Panc1 (cell line): ENCODE results near the gene SLC2A11. TPM values are rescaled to one million over a fixed set of nuclear protein-coding genes. Genes with fewer than 3 reads are reported as not detected.

ENCODE experiments used
- ATAC-seq: fragments of 200-7000 bp; cut with Tn5 transposase; 2 replicates; pipeline ENCODE4 v1.9.1; 2020; ENCODE audit warnings: mild to moderate bottlenecking, moderate library complexity
- BruUV-seq: library from RNA; stranded (reverse); fragments of 400-500 nt; replicated peaks from 2 replicates; lab custom pipeline; 2021; lab: Mats Ljungman, UMichigan
- CTCF ChIA-PET: fragments of 300-600 bp; sonication (Branson Sonifier 250); formaldehyde crosslinking; loops from one replicate; lab custom pipeline; 2022; ENCODE audit warnings: antibody characterized with exemption; lab: Charles Lee
- POLR2A ChIA-PET: fragments of 300-600 bp; sonication (Branson Sonifier 250); formaldehyde crosslinking; loops from one replicate; lab custom pipeline; 2022; ENCODE audit warnings: antibody characterized with exemption; lab: Charles Lee
- DNase-seq: peaks from one replicate; pipeline ENCODE4 v3.0.0-alpha.2; 2010; ENCODE audit warnings: low read depth, low spot score
- H3K27ac ChIP-seq: 2 replicates; pipeline ENCODE4 v1.5.1; 2011; ENCODE audit warnings: mild to moderate bottlenecking, low read length, inconsistent platforms
- H3K27me3 ChIP-seq: fragments of 200-500 bp; sonication (Bioruptor generic); 2 replicates; pipeline ENCODE4 v1.6.0; 2014; ENCODE audit warnings: low read length, inconsistent platforms; ENCODE audit not compliant: control insufficient read depth, insufficient read depth
- H3K36me3 ChIP-seq: fragments of 200-500 bp; sonication (Bioruptor generic); 2 replicates; pipeline ENCODE4 v1.5.1; 2014; ENCODE audit warnings: inconsistent platforms, mild to moderate bottlenecking, low read length, moderate library complexity; ENCODE audit not compliant: control insufficient read depth, insufficient read depth
- H3K4me1 ChIP-seq: 2 replicates; pipeline ENCODE4 v1.5.1; 2011; ENCODE audit warnings: inconsistent platforms, mild to moderate bottlenecking, low read length, moderate library complexity; ENCODE audit not compliant: control insufficient read depth, insufficient read depth
- H3K4me3 ChIP-seq, 2 experiments: 2 replicates each; pipeline ENCODE4 v1.5.1; 2011 to 2012; ENCODE audit warnings: low read depth in 2 of 2, low read length in 2 of 2, mild to moderate bottlenecking in 2 of 2, inconsistent platforms in 1 of 2, moderate library complexity in 1 of 2
- H3K9me3 ChIP-seq: fragments of 200-500 bp; sonication (Bioruptor generic); 2 replicates; pipeline ENCODE4 v1.5.1; 2014; ENCODE audit warnings: low read depth, mild to moderate bottlenecking, inconsistent platforms, low read length, moderate library complexity; ENCODE audit not compliant: control insufficient read depth, insufficient read depth
- POLR2AphosphoS5 ChIP-seq: IDR thresholded peaks from 2 replicates; pipeline ENCODE4 v1.6.1; 2012; ENCODE audit warnings: mild to moderate bottlenecking, low read depth, low read length, moderate library complexity
- SIN3A ChIP-seq: IDR thresholded peaks from 2 replicates; pipeline ENCODE4 v1.6.1; 2012; ENCODE audit warnings: low read depth, mild to moderate bottlenecking, low read length, moderate library complexity, borderline replicate concordance; ENCODE audit not compliant: insufficient read depth
- TCF7L2 ChIP-seq: IDR thresholded peaks from 2 replicates; pipeline ENCODE4 v1.6.1; 2011; ENCODE audit warnings: mild to moderate bottlenecking, low read depth, low read length, inconsistent platforms
- in situ Hi-C: cut with HindIII; loops from 2 replicates; pipeline ENCODE4 v1.10.0; 2016; ENCODE audit warnings: low sequenced_read_pairs, low pct_unique_long_range_greater_than_20kb
- intact Hi-C: fragments of 100-400 bp; cut with micrococcal nuclease; formaldehyde crosslinking; loops from one replicate; pipeline ENCODE4 v1.10.0; 2022; ENCODE audit not compliant: unreplicated experiment
- total RNA-seq: library from RNA; stranded (reverse); gene quantifications from one replicate; pipeline ENCODE4 v1.2.1, GENCODE V29; 2021; ENCODE audit not compliant: unreplicated experiment
- TF ChIP-seq, protein P1 (sequence below), 2 experiments: IDR thresholded peaks; 2 replicates each; pipeline ENCODE4 v1.6.1; 2011 to 2012; ENCODE audit warnings: low read depth in 2 of 2, control low read depth in 1 of 2, low read length in 1 of 2, mild to moderate bottlenecking in 1 of 2, moderate library complexity in 1 of 2; ENCODE audit not compliant: insufficient read depth in 1 of 2
- TF ChIP-seq, protein P2 (sequence below): fragments of 450-650 bp; IDR thresholded peaks from 2 replicates; pipeline ENCODE4 v1.5.1; 2017; ENCODE audit warnings: mild to moderate bottlenecking

Gene SLC2A11
- total RNA-seq, 1 experiment from 2014 or later: 33.8 TPM

DNA sequence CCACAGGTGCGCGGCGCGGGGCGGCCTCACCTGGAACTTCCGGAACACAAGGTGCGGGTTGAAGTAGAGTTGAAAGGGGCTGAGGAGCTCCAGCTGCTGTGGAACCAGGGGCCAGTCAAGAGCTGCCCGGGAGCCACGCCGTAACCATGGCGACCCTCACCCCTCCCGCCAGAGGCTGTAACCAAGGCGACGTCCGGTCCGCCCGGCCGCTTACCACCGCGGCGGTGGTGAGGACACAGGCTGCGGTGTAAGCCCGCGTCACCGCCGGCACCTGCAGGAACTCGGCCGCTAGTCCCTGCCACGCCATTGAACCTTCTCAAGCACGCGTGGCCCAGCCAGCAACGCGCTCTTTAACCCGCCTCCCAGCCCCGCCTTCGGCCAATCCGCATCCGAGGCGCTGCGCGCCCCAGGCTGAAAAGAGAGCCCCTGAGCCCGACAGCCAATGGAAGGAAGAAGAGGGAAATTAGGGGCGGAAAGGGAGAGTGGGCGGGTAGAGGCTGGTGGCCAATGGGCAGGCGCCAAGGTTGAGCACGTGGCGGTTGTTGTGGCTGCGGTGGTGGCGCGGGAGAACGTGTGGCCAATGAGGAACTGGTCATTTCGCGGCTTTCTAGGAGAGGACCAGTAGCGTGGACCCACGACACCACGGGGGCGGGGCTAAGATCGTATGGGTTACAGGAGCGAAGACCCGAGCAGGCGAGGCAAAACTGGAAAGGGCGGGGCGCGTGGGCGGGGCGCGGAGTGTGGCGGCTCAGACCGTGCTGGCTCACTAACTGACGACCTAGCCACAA is 18.8 kb upstream of the SLC2A11 start, which contains the start of gene DERL3:
DERL3 (minus strand) TSS at position 326 of the 788 bp plus-strand sequence; CDS start at position 307, 19 bp downstream.
- ATAC-seq: peak; percentile 91
- Histone ChIP-seq H3K4me1 (no peaks in the 10 kb centered on the region), H3K9me3 (no peaks in the 10 kb centered on the region), H3K27me3 (no peaks in the 10 kb centered on the region), H3K4me3 (peak within 1 kb of the TSS; percentile 30 to 49), H3K36me3 (no peaks in the 10 kb centered on the region), H3K27ac (no peak within 1 kb of the TSS)
- in situ Hi-C loops: no loop called here
- ChIA-PET POLR2A (no interaction called here), CTCF (no interaction called here)
- peak; percentile 66 for DNase-seq
- TF ChIP-seq SIN3A (no peak), TCF7L2 (no peak), POLR2AphosphoS5 (no peak)
- TF ChIP-seq, protein P1, sequence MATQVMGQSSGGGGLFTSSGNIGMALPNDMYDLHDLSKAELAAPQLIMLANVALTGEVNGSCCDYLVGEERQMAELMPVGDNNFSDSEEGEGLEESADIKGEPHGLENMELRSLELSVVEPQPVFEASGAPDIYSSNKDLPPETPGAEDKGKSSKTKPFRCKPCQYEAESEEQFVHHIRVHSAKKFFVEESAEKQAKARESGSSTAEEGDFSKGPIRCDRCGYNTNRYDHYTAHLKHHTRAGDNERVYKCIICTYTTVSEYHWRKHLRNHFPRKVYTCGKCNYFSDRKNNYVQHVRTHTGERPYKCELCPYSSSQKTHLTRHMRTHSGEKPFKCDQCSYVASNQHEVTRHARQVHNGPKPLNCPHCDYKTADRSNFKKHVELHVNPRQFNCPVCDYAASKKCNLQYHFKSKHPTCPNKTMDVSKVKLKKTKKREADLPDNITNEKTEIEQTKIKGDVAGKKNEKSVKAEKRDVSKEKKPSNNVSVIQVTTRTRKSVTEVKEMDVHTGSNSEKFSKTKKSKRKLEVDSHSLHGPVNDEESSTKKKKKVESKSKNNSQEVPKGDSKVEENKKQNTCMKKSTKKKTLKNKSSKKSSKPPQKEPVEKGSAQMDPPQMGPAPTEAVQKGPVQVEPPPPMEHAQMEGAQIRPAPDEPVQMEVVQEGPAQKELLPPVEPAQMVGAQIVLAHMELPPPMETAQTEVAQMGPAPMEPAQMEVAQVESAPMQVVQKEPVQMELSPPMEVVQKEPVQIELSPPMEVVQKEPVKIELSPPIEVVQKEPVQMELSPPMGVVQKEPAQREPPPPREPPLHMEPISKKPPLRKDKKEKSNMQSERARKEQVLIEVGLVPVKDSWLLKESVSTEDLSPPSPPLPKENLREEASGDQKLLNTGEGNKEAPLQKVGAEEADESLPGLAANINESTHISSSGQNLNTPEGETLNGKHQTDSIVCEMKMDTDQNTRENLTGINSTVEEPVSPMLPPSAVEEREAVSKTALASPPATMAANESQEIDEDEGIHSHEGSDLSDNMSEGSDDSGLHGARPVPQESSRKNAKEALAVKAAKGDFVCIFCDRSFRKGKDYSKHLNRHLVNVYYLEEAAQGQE (IDR thresholded peaks at IDR 0.05; ENCODE audit: insufficient read depth in 1 of 2, low read depth in 2 of 2, low read length in 1 of 2): no peak
- TF ChIP-seq, protein P2, sequence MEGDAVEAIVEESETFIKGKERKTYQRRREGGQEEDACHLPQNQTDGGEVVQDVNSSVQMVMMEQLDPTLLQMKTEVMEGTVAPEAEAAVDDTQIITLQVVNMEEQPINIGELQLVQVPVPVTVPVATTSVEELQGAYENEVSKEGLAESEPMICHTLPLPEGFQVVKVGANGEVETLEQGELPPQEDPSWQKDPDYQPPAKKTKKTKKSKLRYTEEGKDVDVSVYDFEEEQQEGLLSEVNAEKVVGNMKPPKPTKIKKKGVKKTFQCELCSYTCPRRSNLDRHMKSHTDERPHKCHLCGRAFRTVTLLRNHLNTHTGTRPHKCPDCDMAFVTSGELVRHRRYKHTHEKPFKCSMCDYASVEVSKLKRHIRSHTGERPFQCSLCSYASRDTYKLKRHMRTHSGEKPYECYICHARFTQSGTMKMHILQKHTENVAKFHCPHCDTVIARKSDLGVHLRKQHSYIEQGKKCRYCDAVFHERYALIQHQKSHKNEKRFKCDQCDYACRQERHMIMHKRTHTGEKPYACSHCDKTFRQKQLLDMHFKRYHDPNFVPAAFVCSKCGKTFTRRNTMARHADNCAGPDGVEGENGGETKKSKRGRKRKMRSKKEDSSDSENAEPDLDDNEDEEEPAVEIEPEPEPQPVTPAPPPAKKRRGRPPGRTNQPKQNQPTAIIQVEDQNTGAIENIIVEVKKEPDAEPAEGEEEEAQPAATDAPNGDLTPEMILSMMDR: no peak
- BruUV-seq: no TSS peak
- intact Hi-C loops: no loop called here

DNA sequence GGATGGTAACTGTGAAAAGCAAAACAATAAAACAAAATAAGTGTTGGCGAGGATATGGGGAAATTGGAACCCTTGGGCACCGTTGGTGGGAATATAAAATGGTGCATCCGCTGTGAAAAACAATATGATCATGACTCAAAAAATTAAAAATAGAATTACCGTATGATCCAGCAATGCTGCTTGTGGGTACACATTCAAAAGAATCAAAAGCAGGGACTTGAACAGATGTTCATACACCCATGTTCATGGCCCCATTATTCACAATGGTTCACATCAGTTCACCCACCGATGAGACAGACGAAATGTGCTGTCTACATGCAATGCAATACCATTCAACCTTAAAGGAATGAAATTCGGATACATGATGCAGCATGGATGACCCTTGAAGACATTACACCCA is 17.6 kb upstream of the SLC2A11 start:
- in situ Hi-C loops: no loop called here
- BruUV-seq: no TSS peak

More for the DNA sequence above, 17.6 kb upstream of the SLC2A11 start:
- ATAC-seq (no peak), DNase-seq (no peak)
- no peaks in the 10 kb centered on the region for H3K36me3 ChIP-seq
- ChIA-PET CTCF (no interaction called here), POLR2A (no interaction called here)
- H3K27me3 ChIP-seq: no peaks in the 10 kb centered on the region
- intact Hi-C loops: loop anchor here (10.0 kb wide), 2 partner anchors 65 to 215 kb away; partner anchors contain the start of gene MMP11
- no peak overlapping the region for H3K4me3 ChIP-seq
- H3K27ac ChIP-seq: no peak overlapping the region
- no peaks in the 10 kb centered on the region for H3K4me1 ChIP-seq
- H3K9me3 ChIP-seq: no peaks in the 10 kb centered on the region
- TF ChIP-seq, protein P1 (IDR thresholded peaks at IDR 0.05; ENCODE audit: insufficient read depth in 1 of 2, low read depth in 2 of 2, low read length in 1 of 2): no peak
- TF ChIP-seq SIN3A (no peak), POLR2AphosphoS5 (no peak), TCF7L2 (no peak)
- TF ChIP-seq, protein P2: no peak
